ENCODE data around the gene KCNJ12. TPM values are rescaled to one million over a fixed set of nuclear protein-coding genes. Genes with fewer than 3 reads are reported as not detected.
"Not testable (repeated sequence)": the region's sequence is repeated elsewhere in the genome, so short reads cannot be mapped to it uniquely, and the experiment has no call there.

KCNJ12 gene
- total RNA-seq, 1 donor from 2014 or later = not detected

DNA sequence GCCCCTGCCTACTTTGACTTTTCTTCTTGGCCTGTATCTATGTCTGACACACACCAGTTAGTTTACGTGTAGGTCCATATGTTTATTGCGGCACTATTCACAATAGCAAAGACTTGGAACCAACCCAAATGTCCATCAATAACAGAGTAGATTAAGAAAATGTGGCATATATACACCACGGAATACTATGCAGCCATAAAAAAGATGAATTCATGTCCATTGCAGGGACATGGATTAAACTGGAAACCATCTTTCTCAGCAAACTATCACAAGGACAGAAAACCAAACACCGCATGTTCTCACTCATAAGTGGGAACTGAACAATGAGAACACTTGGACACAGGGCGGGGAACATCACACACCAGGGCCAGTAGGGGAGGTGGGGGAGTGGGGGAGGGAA, 80.3 kb downstream of the KCNJ12 start:
- not testable (repeated sequence) for H3K9me3 Mint-ChIP-seq

DNA sequence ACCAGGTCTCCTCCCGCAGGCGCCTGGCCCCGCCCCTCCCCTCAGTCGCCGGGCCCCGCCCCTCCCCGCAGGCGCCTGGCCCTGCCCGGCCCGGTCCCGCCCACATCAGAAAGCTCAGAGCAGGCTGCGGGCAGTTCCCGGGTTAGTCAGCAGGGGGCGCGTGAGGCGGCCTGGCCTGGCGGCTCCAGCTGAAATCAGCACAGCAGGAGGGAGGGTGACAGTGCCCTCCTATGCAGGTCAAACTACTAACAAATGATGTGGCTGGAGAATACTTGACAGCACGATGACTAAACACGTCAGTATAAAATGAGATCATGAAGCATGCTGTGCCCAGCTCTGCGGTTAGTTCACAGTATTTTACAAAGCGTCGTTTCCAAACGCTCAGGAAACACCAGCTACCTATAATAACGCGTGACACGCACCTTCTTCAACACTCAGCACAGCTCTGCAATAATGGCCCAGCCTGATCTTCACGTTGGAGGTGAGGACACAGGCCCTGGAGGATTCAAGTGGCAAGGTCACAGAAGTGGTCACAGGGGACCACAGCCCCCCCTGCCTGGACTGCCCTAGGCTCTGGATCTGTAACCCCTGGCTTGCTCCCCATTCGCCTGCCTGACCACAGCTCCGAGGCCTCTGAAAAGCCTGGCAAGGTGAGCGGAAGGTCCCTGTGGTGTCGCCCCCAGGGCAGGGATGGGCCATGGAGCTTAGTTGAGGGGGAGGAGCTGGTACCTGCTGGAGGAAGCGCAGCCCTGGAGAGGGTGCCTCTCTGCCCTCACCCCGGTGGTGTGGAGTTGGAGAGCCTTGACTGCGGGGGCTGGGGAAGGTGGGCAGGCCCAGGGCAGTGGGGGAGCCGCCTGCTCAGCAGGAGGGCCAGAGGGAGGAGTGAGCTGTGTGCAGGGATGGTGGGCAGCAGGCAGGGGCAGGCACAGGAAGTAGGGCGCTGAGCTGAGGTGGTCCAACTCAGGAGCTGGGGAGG, 81.2 kb downstream of the KCNJ12 start:
- H3K27me3 Mint-ChIP-seq (ENCODE audit: insufficient read depth) = peaks cover 25% of the 10 kb centered on the region
- intact Hi-C loops (cut with micrococcal nuclease) = loop anchor here (1.0 to 10.0 kb wide), 7 partner anchors 54 to 1303 kb away; partner anchors contain the start of genes DHRS7B, MAP2K3, TMEM11 and USP22
- H3K36me3 Mint-ChIP-seq (ENCODE audit: low read depth) = no peaks in the 10 kb centered on the region
- H3K27ac Mint-ChIP-seq = peak overlapping the region; percentile 64
- no peak overlapping the region for H3K4me3 Mint-ChIP-seq
- peaks cover 10% of the 10 kb centered on the region for H3K4me1 Mint-ChIP-seq (ENCODE audit: low read depth)
- no peaks in the 10 kb centered on the region for H3K9me3 Mint-ChIP-seq
- peak; percentile 85 for DNase-seq (ENCODE audit: low spot score)

More for the DNA sequence above, 80.3 kb downstream of the KCNJ12 start:
- not testable (repeated sequence) for H3K4me3 Mint-ChIP-seq; H3K36me3 Mint-ChIP-seq (ENCODE audit: low read depth); H3K27ac Mint-ChIP-seq; DNase-seq (ENCODE audit: low spot score)
- Mint-ChIP-seq H3K4me1 (ENCODE audit: low read depth) (peaks cover 14% of the 10 kb centered on the region), H3K27me3 (ENCODE audit: insufficient read depth) (peaks cover 29% of the 10 kb centered on the region)
- intact Hi-C loops (cut with micrococcal nuclease) = loop anchor here (2.0 to 10.0 kb wide), 4 partner anchors 172 to 1302 kb away; partner anchors contain the start of genes DHRS7B, MAP2K3 and USP22

DNA sequence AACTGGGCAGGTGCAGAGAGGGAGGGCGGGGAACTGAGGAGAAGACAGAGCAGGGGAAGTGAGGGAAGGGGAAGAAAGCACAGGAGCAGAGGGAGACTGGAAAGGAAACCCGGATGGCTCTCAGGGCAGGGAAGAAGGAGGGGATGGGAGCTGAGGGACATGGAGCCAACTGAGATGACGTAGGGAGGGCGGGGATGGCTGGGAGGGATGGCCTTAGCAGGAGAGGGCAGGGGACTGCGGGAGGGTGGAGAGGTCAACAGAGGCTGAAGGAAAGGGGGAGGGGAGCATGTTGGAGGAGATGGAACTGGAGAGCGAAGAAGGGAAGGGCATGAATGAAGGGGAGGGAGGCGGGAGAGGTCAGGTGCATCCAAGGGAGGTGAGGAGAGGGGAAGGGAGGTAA, 81.9 kb downstream of the KCNJ12 start:
- no peaks in the 10 kb centered on the region for H3K36me3 Mint-ChIP-seq (ENCODE audit: low read depth)
- no peaks in the 10 kb centered on the region for H3K9me3 Mint-ChIP-seq
- H3K27ac Mint-ChIP-seq = no peak overlapping the region
- no peak overlapping the region for H3K4me3 Mint-ChIP-seq
- H3K4me1 Mint-ChIP-seq (ENCODE audit: low read depth) = peaks cover 7% of the 10 kb centered on the region
- H3K27me3 Mint-ChIP-seq (ENCODE audit: insufficient read depth) = peaks cover 29% of the 10 kb centered on the region
- no peak for DNase-seq (ENCODE audit: low spot score)
- intact Hi-C loops (cut with micrococcal nuclease) = loop anchor here (5.0 to 10.0 kb wide), 2 partner anchors 416 to 1303 kb away; partner anchors contain the start of gene USP22

DNA sequence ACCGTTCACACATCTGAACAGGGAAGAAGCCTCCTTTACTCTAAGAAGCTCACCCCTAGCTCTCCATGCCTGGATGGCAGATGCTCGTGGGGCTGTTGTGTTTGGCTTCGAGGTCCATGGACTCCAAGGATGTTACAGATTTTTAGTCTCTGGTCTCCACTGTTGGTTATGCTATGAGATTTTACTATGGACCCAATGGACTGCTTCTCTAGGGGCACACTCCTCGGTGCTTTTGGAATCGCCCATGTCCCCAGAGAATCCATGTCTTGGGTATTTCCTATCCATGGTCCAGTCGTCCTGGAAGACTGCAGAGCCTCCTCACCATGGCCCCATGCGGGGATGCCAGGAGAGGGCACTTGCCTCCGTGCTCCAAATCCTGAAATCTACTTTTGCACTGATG, 83.4 kb downstream of the KCNJ12 start:
- no peak overlapping the region for H3K27ac Mint-ChIP-seq
- H3K27me3 Mint-ChIP-seq (ENCODE audit: insufficient read depth) = peaks cover 36% of the 10 kb centered on the region
- H3K9me3 Mint-ChIP-seq = no peaks in the 10 kb centered on the region
- H3K4me3 Mint-ChIP-seq = no peak overlapping the region
- no peaks in the 10 kb centered on the region for H3K36me3 Mint-ChIP-seq (ENCODE audit: low read depth)
- DNase-seq (ENCODE audit: low spot score) = no peak
- peaks cover 7% of the 10 kb centered on the region for H3K4me1 Mint-ChIP-seq (ENCODE audit: low read depth)
- intact Hi-C loops (cut with micrococcal nuclease) = loop anchor here (5.0 to 10.0 kb wide), 2 partner anchors 417 to 1305 kb away; partner anchors contain the start of gene USP22

DNA sequence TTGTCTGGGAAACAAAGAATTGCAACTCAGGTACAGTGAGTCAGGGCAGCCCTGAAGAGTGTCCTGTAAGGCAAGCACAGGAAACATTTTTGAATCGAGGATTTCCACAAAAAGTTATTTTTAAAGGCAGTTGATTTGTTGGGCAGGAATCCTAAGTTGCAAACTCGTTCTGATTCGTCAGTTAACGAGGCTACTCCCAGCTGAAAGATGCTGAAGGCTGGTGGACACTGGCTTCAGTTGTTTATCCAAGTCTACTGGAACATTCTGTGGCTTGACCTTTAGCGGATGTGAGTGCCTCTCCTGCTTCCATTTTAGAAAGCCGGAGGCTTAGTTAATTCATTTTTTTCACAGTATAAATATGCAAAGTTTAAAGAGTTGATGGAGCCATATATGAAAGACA, 84.2 kb downstream of the KCNJ12 start:
- intact Hi-C loops (cut with micrococcal nuclease) = no loop called here
- H3K4me3 Mint-ChIP-seq = no peak overlapping the region
- peaks cover 7% of the 10 kb centered on the region for H3K4me1 Mint-ChIP-seq (ENCODE audit: low read depth)
- peaks cover 35% of the 10 kb centered on the region for H3K27me3 Mint-ChIP-seq (ENCODE audit: insufficient read depth)
- no peak for DNase-seq (ENCODE audit: low spot score)
- H3K9me3 Mint-ChIP-seq = no peaks in the 10 kb centered on the region
- H3K36me3 Mint-ChIP-seq (ENCODE audit: low read depth) = no peaks in the 10 kb centered on the region
- no peak overlapping the region for H3K27ac Mint-ChIP-seq

DNA sequence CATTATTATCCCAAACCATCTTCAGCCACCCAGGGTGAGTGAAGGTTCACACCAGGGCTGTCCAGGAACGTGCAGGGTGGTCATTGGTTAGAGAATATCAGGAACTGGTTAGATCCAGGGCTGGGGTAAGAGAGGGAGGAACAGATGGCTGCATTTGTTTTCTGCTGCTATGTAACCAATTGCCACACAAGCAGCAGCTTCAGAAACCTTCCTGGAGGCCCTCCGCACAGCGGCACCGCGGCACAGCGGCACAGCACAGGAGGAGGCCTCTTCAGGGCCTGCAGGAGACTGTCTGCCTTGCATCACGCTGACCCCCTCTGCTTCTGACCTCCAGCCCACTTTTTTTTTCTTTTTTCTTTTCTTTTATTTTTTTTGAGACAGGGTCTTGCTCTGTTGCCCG, 86.1 kb downstream of the KCNJ12 start:
- Mint-ChIP-seq H3K27ac (no peak overlapping the region), H3K9me3 (no peaks in the 10 kb centered on the region), H3K36me3 (ENCODE audit: low read depth) (no peaks in the 10 kb centered on the region), H3K4me3 (no peak overlapping the region), H3K4me1 (ENCODE audit: low read depth) (peaks cover 3% of the 10 kb centered on the region), H3K27me3 (ENCODE audit: insufficient read depth) (peaks cover 32% of the 10 kb centered on the region)
- intact Hi-C loops (cut with micrococcal nuclease) = no loop called here
- DNase-seq (ENCODE audit: low spot score) = no peak

DNA sequence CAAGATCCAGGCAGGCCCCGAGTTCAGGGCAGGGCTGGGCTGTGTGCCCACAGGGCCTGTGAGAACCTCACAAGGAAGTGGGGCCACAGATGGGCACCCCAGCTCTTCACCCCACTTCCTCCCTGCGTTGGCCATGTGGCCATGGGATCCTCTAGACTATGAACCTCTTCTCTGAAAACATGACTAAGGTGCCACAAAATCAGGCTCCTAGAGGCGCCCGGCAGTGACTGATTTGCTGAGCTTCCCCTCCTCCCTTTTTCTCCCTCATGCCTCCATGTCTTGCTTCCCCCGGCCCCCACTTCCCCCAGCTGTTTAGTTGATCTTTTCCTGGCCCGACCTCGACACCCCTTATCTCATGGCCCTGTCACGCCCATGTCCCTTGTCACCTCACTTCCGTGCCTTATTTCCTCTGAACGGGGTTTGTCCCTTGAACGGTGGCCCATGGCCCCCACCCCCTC, 87.1 kb downstream of the KCNJ12 start:
- intact Hi-C loops (cut with micrococcal nuclease) = no loop called here

DNA sequence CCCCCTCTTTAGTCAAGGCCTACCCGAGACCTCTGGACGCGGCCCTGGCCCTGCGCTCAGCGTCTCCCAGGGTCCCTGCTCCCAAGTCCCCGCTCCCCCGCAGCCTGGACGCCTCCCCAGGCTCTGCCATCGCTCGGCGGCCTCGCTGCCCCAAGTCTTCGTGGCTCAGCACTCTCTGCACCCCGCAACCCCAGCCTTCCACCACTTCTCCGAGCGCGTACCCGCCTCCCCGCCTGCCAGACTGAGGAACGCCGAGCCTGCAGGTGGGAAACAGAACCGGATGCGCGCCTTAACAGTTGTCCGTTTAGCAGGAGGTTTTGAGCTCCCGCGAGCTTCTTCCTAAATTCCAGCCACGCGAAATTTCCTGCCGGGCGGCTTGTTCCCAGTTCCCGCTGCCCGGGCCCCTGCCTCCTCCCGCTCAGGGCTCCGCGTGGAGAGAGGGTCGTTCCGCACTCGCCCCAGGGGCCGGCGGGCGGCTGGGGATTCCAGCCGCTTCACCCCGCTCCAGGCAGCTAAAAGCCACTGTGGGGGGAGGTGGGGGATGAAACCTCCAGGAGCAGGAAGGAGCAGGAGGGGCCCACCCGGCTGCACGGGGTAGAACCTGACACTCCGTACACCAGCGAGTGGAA, 87.7 kb downstream of the KCNJ12 start:
- Mint-ChIP-seq H3K27ac (no peak overlapping the region), H3K4me3 (no peak overlapping the region), H3K36me3 (ENCODE audit: low read depth) (no peaks in the 10 kb centered on the region), H3K27me3 (ENCODE audit: insufficient read depth) (peaks cover 28% of the 10 kb centered on the region), H3K9me3 (no peaks in the 10 kb centered on the region), H3K4me1 (ENCODE audit: low read depth) (no peaks in the 10 kb centered on the region)
- intact Hi-C loops (cut with micrococcal nuclease) = no loop called here
- no peak for DNase-seq (ENCODE audit: low spot score)

More for the DNA sequence above, 87.1 kb downstream of the KCNJ12 start:
- DNase-seq (ENCODE audit: low spot score) = no peak
- H3K27ac Mint-ChIP-seq = no peak overlapping the region
- no peaks in the 10 kb centered on the region for H3K36me3 Mint-ChIP-seq (ENCODE audit: low read depth)
- H3K27me3 Mint-ChIP-seq (ENCODE audit: insufficient read depth) = peaks cover 28% of the 10 kb centered on the region
- no peak overlapping the region for H3K4me3 Mint-ChIP-seq
- no peaks in the 10 kb centered on the region for H3K9me3 Mint-ChIP-seq
- no peaks in the 10 kb centered on the region for H3K4me1 Mint-ChIP-seq (ENCODE audit: low read depth)

DNA sequence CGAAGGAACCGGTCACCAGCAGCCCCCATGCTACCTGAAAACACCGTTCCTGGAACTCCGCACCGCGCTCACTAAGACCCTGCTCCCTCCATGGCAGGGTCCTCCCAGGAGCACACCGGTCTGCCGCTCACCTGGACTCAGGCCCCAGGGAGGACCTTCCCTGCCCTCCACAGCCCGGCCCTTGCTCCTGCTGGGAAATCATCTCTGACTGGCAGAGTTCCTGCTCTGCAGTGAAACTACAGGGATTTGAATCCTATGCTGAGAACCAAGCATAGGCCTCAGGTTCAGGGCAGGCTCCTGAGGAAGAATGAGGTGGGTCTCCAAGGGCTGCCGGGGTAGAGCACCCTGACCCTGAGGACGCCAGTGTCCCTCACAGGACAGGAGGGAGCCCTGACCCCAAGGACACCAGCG, 88.5 kb downstream of the KCNJ12 start:
- Mint-ChIP-seq H3K9me3 (no peaks in the 10 kb centered on the region), H3K36me3 (ENCODE audit: low read depth) (no peaks in the 10 kb centered on the region), H3K4me3 (no peak overlapping the region), H3K4me1 (ENCODE audit: low read depth) (no peaks in the 10 kb centered on the region), H3K27ac (no peak overlapping the region), H3K27me3 (ENCODE audit: insufficient read depth) (peaks cover 27% of the 10 kb centered on the region)
- intact Hi-C loops (cut with micrococcal nuclease) = no loop called here
- no peak for DNase-seq (ENCODE audit: low spot score)

DNA sequence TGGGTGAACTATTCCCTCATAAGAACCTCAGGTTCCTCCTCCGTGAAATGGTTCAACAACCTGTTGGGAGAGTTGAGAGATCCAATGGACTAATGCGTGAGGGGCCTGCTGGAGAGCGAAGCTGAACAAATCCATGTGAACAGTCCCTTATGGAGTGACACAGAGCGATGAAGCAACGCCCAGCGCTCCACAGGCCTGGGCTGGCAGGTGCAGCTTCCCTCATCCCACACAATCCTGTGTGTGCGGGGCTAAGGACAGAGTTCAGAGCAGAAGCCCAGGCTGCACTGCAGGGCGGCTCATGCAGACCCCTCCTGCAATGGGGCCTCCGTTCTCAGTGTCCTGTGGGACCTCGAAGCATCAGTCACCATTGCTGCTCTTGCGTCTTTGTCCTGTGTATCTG, 90.4 kb downstream of the KCNJ12 start:
- no peaks in the 10 kb centered on the region for H3K9me3 Mint-ChIP-seq
- no peak overlapping the region for H3K4me3 Mint-ChIP-seq
- no peaks in the 10 kb centered on the region for H3K4me1 Mint-ChIP-seq (ENCODE audit: low read depth)
- H3K36me3 Mint-ChIP-seq (ENCODE audit: low read depth) = no peaks in the 10 kb centered on the region
- intact Hi-C loops (cut with micrococcal nuclease) = no loop called here
- no peak for DNase-seq (ENCODE audit: low spot score)
- H3K27me3 Mint-ChIP-seq (ENCODE audit: insufficient read depth) = peaks cover 18% of the 10 kb centered on the region
- H3K27ac Mint-ChIP-seq = no peak overlapping the region

DNA sequence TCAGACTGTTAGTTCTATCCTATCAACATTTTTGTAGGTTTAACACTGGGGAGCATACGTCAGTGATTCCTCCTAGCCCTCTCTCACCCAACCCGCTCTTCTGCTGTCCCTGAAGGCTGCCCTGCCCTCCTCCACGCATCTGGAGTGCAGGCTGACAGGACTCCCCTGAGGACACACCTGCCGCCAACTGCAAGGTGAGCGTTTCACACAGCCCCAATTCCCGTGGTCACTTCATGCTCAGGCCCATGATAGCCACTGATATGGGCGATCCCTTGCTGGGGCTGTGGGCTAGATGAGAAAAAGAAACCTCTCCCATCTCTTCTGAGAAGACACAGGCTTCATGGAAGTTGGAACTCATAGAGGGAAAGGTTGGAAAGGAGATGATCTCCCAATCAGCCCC, 91.0 kb downstream of the KCNJ12 start:
- intact Hi-C loops (cut with micrococcal nuclease) = no loop called here
- H3K27me3 Mint-ChIP-seq (ENCODE audit: insufficient read depth) = peaks cover 18% of the 10 kb centered on the region
- no peaks in the 10 kb centered on the region for H3K4me1 Mint-ChIP-seq (ENCODE audit: low read depth)
- no peak overlapping the region for H3K4me3 Mint-ChIP-seq
- no peaks in the 10 kb centered on the region for H3K36me3 Mint-ChIP-seq (ENCODE audit: low read depth)
- no peak overlapping the region for H3K27ac Mint-ChIP-seq
- no peak for DNase-seq (ENCODE audit: low spot score)
- H3K9me3 Mint-ChIP-seq = no peaks in the 10 kb centered on the region

DNA sequence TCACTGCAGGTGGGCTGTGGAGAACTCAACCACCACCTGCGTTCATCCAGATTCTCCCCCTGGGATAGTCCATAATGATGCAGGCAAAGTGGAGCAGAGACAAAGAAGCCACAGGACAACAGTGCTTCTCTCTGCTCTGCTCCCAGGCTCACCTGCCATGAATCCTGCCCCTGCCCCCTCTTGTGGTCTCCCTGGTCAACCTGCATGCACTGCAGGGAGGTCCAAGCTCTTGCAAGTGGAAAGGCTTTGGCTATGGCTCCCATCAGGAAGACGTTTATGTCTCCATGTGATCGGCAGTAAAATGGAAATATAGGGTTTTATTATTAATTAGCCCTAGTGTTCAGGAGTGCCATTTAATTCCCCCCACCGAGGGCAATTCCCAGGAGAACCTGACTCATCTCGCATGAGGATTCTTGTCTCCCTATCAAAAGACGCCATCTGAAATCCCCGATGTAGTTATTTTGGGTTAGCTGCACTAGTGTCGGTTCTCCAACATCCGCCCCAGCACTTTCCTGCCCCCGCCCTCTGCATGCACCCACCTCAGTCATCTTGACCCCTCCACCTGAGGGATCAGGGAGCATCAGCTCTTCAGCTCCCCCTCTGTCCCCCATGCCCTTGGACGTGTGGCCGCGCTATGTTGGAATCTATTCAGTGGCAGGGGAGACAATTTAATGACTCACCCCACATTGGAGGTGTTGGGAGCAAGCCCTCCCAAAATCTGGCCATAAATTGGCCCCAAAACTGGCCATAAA, 91.8 kb downstream of the KCNJ12 start:
- no peaks in the 10 kb centered on the region for H3K4me1 Mint-ChIP-seq (ENCODE audit: low read depth)
- no peak for DNase-seq (ENCODE audit: low spot score)
- peaks cover 13% of the 10 kb centered on the region for H3K27me3 Mint-ChIP-seq (ENCODE audit: insufficient read depth)
- H3K9me3 Mint-ChIP-seq = no peaks in the 10 kb centered on the region
- no peak overlapping the region for H3K4me3 Mint-ChIP-seq
- no peaks in the 10 kb centered on the region for H3K36me3 Mint-ChIP-seq (ENCODE audit: low read depth)
- no peak overlapping the region for H3K27ac Mint-ChIP-seq
- intact Hi-C loops (cut with micrococcal nuclease) = no loop called here
